Uterus (tissue), 4 donors: ENCODE data around the gene GORAB. TPM values are rescaled to one million over a fixed set of nuclear protein-coding genes. Genes with fewer than 3 reads are reported as not detected.

Source experiments
- DNase-seq, 2 donors: peaks; one replicate each; pipeline ENCODE4 v3.0.0-alpha.2; 2019 to 2020
- H3K27ac ChIP-seq, 2 donors: fragments of 200-600 bp; sonication (generic); 1 replicate in 1 of 2; 2 replicates in 1 of 2; pipeline ENCODE4 v1.5.1; 2016 to 2018
- H3K27me3 ChIP-seq, 2 donors: fragments of 200-600 bp; sonication (generic); one replicate each; pipeline ENCODE4 v1.5.1; 2018 to 2019; ENCODE audit warnings: control low read depth in 1 of 2
- H3K36me3 ChIP-seq, 2 donors: fragments of 200-600 bp; sonication (generic); one replicate each; pipeline ENCODE4 v1.5.1; 2019; ENCODE audit warnings: control low read depth in 1 of 2
- H3K4me1 ChIP-seq, 2 donors: fragments of 200-600 bp; sonication (generic); one replicate each; pipeline ENCODE4 v1.5.1; 2018 to 2019; ENCODE audit warnings: control low read depth in 1 of 2
- H3K4me3 ChIP-seq, 2 donors: fragments of 200-600 bp; sonication (generic); 1 replicate in 1 of 2; 2 replicates in 1 of 2; pipeline ENCODE4 v1.5.1; 2018 to 2019; ENCODE audit warnings: mild to moderate bottlenecking in 1 of 2
- H3K9me3 ChIP-seq, 2 donors: fragments of 200-600 bp; sonication (generic); one replicate each; pipeline ENCODE4 v1.5.1; 2019; ENCODE audit warnings: control low read depth in 1 of 2
- POLR2A ChIP-seq, 2 donors: fragments of 450-650 bp; IDR thresholded peaks; one replicate each; pipeline ENCODE4 v1.6.1; 2016; ENCODE audit warnings: antibody characterized with exemption in 2 of 2, mild to moderate bottlenecking in 1 of 2, moderate library complexity in 1 of 2
- intact Hi-C: fragments of 100-400 bp; cut with DNase I; formaldehyde crosslinking; loops from one replicate; pipeline ENCODE4 v1.15.1; 2023; ENCODE audit warnings: low total_unique reads
- total RNA-seq, 4 donors: library from RNA; depleted of rRNA in 3 of 4; stranded (reverse); fragments of >200 nt in 3 of 4; gene quantifications; one replicate each; pipeline versions ENCODE4 v1.1.0 to v1.2.4, GENCODE V29; 2014 to 2023
- TF ChIP-seq, protein P1 (sequence below), 4 experiments: fragments of 200-600 bp in 2 of 4; fragments of 450-650 bp in 2 of 4; sonication (generic) in 2 of 4; IDR thresholded peaks; one replicate each; pipeline ENCODE4 v1.5.1; 2016 to 2019; ENCODE audit warnings: antibody characterized with exemption in 4 of 4, mild to moderate bottlenecking in 2 of 4, moderate library complexity in 1 of 4
- donor health status: DM: yes; HTN: yes; CAD: no.

GORAB gene
- total RNA-seq, 4 donors from 2014 or later, result 3.1 to 26.9 (median 10.6) TPM

DNA sequence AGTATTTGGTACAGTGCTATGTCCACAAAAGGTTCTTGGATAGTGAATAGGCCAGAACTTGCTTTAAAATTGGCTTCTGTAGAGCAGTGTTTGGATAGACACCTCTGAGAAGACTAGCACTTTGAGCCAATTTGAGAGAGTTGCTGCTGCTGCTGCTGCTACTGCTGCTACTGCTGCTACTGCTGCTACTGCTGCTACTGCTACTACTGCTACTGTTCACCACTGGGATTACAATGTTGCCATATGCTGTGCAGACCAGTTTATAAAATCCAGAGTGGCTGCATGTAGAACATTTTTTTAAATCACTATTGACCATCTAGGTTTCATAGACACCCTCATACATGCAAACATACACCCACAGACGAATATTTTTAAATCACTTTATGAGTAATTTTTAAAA is 15.3 kb downstream of the GORAB start:
- no peak for TF ChIP-seq POLR2A (IDR thresholded peaks at IDR 0.05)
- TF ChIP-seq, protein P1, sequence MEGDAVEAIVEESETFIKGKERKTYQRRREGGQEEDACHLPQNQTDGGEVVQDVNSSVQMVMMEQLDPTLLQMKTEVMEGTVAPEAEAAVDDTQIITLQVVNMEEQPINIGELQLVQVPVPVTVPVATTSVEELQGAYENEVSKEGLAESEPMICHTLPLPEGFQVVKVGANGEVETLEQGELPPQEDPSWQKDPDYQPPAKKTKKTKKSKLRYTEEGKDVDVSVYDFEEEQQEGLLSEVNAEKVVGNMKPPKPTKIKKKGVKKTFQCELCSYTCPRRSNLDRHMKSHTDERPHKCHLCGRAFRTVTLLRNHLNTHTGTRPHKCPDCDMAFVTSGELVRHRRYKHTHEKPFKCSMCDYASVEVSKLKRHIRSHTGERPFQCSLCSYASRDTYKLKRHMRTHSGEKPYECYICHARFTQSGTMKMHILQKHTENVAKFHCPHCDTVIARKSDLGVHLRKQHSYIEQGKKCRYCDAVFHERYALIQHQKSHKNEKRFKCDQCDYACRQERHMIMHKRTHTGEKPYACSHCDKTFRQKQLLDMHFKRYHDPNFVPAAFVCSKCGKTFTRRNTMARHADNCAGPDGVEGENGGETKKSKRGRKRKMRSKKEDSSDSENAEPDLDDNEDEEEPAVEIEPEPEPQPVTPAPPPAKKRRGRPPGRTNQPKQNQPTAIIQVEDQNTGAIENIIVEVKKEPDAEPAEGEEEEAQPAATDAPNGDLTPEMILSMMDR (IDR thresholded peaks at IDR 0.05), result no peak
- intact Hi-C loops, result no loop called here
- DNase-seq, result no peak
- Histone ChIP-seq H3K9me3 (no peaks in the 10 kb centered on the region), H3K4me3 (no peak overlapping the region), H3K36me3 (no peaks in the 10 kb centered on the region), H3K4me1 (no peaks in the 10 kb centered on the region), H3K27ac (no peak overlapping the region), H3K27me3 (no peaks in the 10 kb centered on the region)

DNA sequence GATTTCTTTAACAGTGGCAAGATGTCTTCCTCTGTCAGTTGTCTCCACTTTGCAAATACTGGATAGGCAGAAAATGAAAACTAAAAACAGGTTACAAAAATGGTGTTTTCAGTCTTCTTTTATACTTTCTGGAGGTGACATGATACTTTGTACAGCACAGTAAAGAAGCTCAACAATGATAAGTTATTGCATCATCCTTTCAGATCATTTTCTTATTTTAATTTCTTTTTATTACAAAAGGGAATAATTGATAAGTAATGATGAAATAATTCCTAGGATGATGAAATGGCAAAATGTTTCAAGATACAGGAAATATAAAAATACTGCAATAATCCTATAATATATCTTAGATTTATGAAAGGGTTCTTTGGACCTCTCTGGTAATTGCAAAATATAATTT is 16.5 kb downstream of the GORAB start:
- no peaks in the 10 kb centered on the region for H3K36me3 ChIP-seq
- no peaks in the 10 kb centered on the region for H3K27me3 ChIP-seq

DNA sequence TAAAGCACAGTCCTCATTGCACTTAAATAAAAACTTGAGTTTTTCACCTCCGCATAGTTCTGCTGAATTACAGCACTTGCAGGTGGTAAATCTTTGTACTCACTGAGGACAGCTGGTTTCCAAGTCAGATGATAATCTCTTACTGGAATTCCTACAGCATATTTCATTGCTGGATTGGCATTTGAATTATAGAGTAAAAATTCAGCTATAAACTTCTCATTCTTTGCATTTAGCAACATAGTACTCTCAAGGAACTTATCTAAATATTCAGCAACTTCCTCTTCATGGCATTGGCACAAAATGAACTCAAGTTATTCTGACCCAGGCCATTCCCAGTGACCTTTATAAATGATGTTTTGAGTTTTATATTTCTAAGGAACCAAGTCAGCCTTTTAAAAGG is 23.4 kb downstream of the GORAB start:
- intact Hi-C loops, result no loop called here
- no peak for DNase-seq
- H3K27ac ChIP-seq, result no peak overlapping the region
- no peak overlapping the region for H3K4me3 ChIP-seq
- H3K9me3 ChIP-seq, result no peaks in the 10 kb centered on the region
- TF ChIP-seq POLR2A (IDR thresholded peaks at IDR 0.05), result no peak
- TF ChIP-seq, protein P1 (IDR thresholded peaks at IDR 0.05), result no peak
- H3K4me1 ChIP-seq, result no peaks in the 10 kb centered on the region
- H3K36me3 ChIP-seq, result no peaks in the 10 kb centered on the region
- no peaks in the 10 kb centered on the region for H3K27me3 ChIP-seq

More for the DNA sequence above, 16.5 kb downstream of the GORAB start:
- intact Hi-C loops, result no loop called here
- Histone ChIP-seq H3K4me3 (no peak overlapping the region), H3K4me1 (no peaks in the 10 kb centered on the region), H3K27ac (no peak overlapping the region), H3K9me3 (no peaks in the 10 kb centered on the region)
- TF ChIP-seq, protein P1 (IDR thresholded peaks at IDR 0.05), result no peak
- no peak for TF ChIP-seq POLR2A (IDR thresholded peaks at IDR 0.05)
- DNase-seq, result no peak

DNA sequence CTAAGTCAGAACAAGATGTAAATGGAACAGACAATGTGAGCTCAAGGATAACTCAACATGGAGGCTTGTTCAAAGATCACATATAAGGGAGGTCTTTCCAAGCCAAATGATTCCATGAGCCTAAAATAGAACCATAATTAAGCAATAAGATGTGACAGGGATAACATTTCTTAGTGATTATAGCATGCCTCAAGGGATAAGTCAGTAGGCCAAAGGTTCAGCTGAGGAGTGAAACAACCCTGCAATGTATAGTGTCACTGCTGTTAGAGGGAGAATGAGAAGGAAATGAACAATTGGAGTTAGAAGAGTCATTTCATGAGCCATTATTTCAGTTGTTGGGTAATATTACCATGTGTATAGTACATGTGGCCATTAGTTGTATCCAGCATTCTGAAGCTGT is 25.0 kb downstream of the GORAB start:
- Histone ChIP-seq H3K27ac (no peak overlapping the region), H3K4me1 (no peaks in the 10 kb centered on the region), H3K36me3 (no peaks in the 10 kb centered on the region), H3K27me3 (no peaks in the 10 kb centered on the region), H3K9me3 (no peaks in the 10 kb centered on the region), H3K4me3 (no peak overlapping the region)
- DNase-seq, result no peak
- intact Hi-C loops, result no loop called here
- TF ChIP-seq POLR2A (IDR thresholded peaks at IDR 0.05), result no peak
- TF ChIP-seq, protein P1 (IDR thresholded peaks at IDR 0.05), result no peak

DNA sequence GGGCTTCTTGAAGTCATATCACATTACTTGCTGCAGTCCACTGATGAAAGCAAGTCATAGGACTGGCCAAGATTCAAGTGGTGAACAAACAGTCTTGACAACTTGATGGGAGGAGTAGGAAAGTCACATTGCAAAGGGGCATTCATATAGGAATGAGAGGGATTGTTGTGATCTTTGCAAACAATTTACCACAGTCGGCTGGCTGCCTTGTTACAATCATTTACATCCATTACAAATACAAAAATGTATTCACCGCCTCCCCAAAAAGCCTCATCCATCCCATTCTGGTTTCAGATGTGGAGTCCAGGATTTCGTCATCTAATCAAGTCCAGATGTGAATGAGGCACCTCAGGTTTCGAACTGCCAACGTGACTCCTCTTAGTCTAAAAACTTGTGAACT is 26.8 kb downstream of the GORAB start:
- H3K4me3 ChIP-seq, result no peak overlapping the region
- intact Hi-C loops, result no loop called here
- no peak for DNase-seq
- no peak overlapping the region for H3K27ac ChIP-seq
- H3K9me3 ChIP-seq, result no peaks in the 10 kb centered on the region
- H3K27me3 ChIP-seq, result no peaks in the 10 kb centered on the region
- no peak for TF ChIP-seq POLR2A (IDR thresholded peaks at IDR 0.05)
- TF ChIP-seq, protein P1 (IDR thresholded peaks at IDR 0.05), result no peak
- no peaks in the 10 kb centered on the region for H3K4me1 ChIP-seq
- no peaks in the 10 kb centered on the region for H3K36me3 ChIP-seq
